Activated naive CD4-positive, alpha-beta T cell treated with anti-CD3 and anti-CD28 coated beads for 36 hours (primary cell): ENCODE measurements around the gene DCUN1D4. TPM values are rescaled to one million over a fixed set of nuclear protein-coding genes. Genes with fewer than 3 reads are reported as not detected.

Source experiments
- CTCF ChIA-PET: fragments of 350-600 bp; sonication (Branson Sonifier 250); formaldehyde crosslinking; loops from one replicate; lab custom pipeline; 2021; ENCODE audit warnings: antibody characterized with exemption; lab: Charles Lee
- DNase-seq: peaks from one replicate; pipeline ENCODE4 v3.0.0-alpha.2; 2020
- H3K27ac Mint-ChIP-seq: one replicate; pipeline ENCODE4 v1.8.0; 2021; ENCODE audit warnings: mild to moderate bottlenecking, mixed read lengths
- H3K27me3 Mint-ChIP-seq: one replicate; pipeline ENCODE4 v1.8.0; 2021; ENCODE audit warnings: low read depth, mixed read lengths
- H3K36me3 Mint-ChIP-seq: one replicate; pipeline ENCODE4 v1.8.0; 2021; ENCODE audit warnings: low read depth, mixed read lengths
- H3K4me1 Mint-ChIP-seq: one replicate; pipeline ENCODE4 v1.8.0; 2021; ENCODE audit warnings: low read depth, mixed read lengths
- H3K4me3 Mint-ChIP-seq: one replicate; pipeline ENCODE4 v1.8.0; 2021; ENCODE audit warnings: mild to moderate bottlenecking, moderate library complexity, mixed read lengths
- H3K9me3 Mint-ChIP-seq: one replicate; pipeline ENCODE4 v1.8.0; 2021; ENCODE audit warnings: mixed read lengths
- intact Hi-C: fragments of 100-400 bp; cut with micrococcal nuclease; formaldehyde crosslinking; loops from one replicate; pipeline ENCODE4 v1.15.1; 2023
- total RNA-seq, 2 experiments: library from RNA; stranded (reverse); gene quantifications; one replicate each; pipeline ENCODE4 v1.2.3, GENCODE V29; 2021

The DCUN1D4 gene
- total RNA-seq: 10 to 100 TPM; 27.7 to 28.2 TPM

DNA sequence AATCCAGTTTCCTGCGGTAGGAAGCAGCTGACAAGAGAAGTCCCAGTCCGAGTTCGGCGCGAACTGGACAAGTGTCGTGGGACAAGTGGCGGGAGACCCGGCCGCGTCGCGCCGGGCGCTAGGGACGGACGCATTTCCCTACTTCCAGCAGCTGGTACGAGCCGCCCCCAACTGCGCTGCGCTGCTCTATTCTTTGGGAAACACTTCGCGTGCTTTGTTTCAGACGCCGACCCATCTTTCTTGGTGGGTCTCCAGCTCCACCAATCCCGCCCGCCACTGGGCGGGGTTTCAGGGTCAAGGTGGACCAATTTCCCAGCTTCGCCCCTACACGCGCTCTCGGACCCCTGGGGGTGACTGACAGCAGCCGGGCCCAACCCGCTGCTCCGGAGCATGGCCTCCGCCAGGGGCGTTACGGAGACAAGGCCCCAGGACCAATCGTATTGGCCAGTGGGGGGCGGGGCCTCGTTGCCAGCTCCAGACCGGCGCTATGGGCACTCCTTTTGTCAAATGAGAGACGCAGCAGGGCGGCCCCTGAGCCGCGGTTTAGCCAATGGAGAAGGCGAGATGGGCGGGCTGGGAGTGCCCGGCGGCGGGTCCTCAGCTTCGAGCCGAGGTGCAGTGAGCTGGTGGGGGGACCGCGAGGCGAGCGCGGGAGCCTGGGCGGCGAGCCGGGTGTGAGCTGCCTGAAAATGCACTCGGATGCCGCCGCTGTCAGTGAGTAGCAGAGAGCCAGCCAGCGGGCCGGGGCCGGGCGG, at the start of gene DCUN1D4:
Gene DCUN1D4 (plus strand): TSS at position 600 of the 755 bp plus-strand sequence. CDS start 90 bp downstream, at position 690.
- H3K36me3 Mint-ChIP-seq: peaks cover 3% of the 10 kb centered on the region
- H3K27ac Mint-ChIP-seq: peak within 1 kb of the TSS; percentile 87
- peak within 1 kb of the TSS; percentile 91 for H3K4me3 Mint-ChIP-seq
- no peaks in the 10 kb centered on the region for H3K27me3 Mint-ChIP-seq
- no peaks in the 10 kb centered on the region for H3K9me3 Mint-ChIP-seq
- intact Hi-C loops: loop anchor here (1.0 kb wide), 2 partner anchors 196 to 870 kb away; partner anchors contain the start of gene SGCB
- CTCF ChIA-PET: interaction anchor here (0.6 to 0.7 kb wide), 2 partner anchors 11 to 392 kb away, joined by 3 read pairs; no protein-coding TSS in a partner anchor
- DNase-seq: peak; percentile 99
- peaks cover 15% of the 10 kb centered on the region for H3K4me1 Mint-ChIP-seq

DNA sequence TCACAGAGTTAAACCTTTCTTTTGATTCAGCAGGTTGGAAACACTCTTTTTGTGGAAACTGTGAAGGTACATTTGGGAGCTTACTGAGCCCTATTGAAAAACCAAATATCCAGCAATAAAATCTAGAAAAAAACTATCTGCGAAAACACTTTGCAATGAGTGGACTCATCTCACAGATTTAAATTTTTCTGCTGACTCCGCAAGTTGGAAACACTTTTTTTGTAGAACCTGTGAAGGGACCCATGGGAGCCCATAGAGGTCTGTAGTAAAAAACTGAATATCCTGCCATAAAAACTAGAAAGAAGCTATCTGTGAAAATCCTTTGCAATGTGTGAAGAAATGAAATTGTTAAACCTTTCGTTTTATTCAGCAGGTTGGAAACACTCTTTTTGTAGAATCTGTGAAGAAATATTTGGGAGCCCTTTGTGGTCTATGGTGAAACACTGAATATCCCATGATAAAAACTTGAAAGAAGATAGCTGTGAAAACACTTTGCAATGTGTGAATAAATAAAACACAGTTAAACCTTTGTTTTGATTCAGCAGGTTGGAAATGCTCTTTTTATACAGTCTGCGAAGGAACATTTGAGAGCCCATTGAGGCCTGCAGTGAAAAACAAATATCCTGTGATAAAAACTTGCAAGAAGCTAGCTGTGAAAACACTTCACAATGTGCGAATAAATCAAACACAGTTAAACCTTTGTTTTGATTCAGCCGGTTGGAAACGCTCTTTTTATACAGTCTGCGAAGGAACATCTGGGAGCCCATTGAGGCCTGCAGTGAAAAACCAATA, 22.3 kb upstream of the DCUN1D4 start:
- no peak overlapping the region for H3K27ac Mint-ChIP-seq
- H3K36me3 Mint-ChIP-seq: peaks cover 6% of the 10 kb centered on the region
- no peak for DNase-seq
- no peaks in the 10 kb centered on the region for H3K4me1 Mint-ChIP-seq
- peaks cover 20% of the 10 kb centered on the region for H3K9me3 Mint-ChIP-seq
- no peak overlapping the region for H3K4me3 Mint-ChIP-seq
- intact Hi-C loops: no loop called here
- no peaks in the 10 kb centered on the region for H3K27me3 Mint-ChIP-seq
- CTCF ChIA-PET: no interaction called here

DNA sequence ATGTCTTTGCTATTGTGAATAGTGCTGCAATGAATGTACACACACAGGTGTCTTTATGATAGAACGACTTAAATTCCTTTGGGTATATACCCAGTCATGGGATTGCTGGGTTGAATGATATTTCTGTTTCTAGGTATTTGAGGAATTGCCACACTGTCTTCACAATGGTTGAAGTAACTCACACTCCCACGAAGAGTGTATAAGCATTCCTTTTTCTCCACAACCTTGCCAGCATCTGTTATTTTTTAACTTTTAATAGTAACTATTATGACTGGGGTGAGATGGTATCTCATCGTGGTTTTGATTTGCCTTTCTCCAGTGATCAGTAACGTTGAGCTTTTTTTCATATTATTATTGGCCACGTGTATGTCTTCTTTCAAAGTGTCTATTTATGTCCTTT, 17.6 kb upstream of the DCUN1D4 start:
- no peak overlapping the region for H3K4me3 Mint-ChIP-seq
- no peak for DNase-seq
- CTCF ChIA-PET: no interaction called here
- intact Hi-C loops: no loop called here
- H3K36me3 Mint-ChIP-seq: peaks cover 3% of the 10 kb centered on the region
- H3K4me1 Mint-ChIP-seq: no peaks in the 10 kb centered on the region
- no peak overlapping the region for H3K27ac Mint-ChIP-seq
- peaks cover 2% of the 10 kb centered on the region for H3K27me3 Mint-ChIP-seq
- H3K9me3 Mint-ChIP-seq: peaks cover 9% of the 10 kb centered on the region

DNA sequence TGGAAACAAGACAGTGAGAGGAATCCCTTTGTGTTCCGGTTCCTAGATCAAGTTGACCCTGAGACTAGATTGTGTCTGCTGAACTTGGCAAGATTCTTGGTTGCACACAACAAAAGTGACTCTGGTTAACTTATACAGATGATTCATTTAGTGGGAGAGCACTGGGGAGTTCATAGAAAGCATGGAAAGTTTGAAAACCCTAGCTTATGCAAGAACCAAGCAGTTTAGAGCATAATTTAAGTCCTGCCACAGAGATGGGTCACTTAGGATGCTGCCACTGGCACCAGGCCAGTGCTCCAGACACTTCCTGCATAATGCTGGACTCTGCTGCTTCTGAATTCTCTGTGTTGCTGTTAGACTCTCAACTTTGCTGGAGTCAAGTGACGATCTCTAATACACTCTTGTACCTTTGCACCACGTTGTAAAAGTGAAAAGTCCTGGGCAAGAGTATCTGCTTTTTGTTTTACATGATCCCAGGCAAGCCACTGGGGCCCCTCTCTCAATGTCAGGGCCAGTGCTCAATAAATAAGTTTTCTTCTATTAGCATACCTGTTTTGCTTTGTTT, 12.7 kb upstream of the DCUN1D4 start:
- no peaks in the 10 kb centered on the region for H3K36me3 Mint-ChIP-seq
- intact Hi-C loops: no loop called here

DNA sequence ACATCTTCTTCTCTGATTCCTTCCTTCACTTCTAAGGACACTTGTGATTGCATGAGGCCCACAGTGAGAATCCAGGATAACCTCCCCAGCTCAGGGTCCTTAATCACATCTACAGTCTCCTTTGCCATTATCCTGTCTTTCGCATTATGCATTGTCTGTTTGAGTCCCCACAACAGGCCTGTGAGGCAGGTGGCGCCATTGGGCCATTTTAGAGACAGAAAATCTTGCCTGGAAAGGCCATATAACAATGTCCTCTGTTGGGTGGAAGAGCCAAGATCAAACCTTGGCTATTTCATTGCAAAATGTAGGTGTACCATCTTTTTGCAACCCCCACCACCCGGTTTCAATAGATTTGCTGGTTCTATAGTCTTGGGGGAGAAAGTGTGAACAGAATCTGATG, 11.8 kb upstream of the DCUN1D4 start:
- CTCF ChIA-PET: interaction anchor here (0.9 to 2.6 kb wide), 4 partner anchors 12 to 195 kb away, joined by 3 to 12 read pairs (median 3); partner anchors contain the start of gene DCUN1D4
- Mint-ChIP-seq H3K27ac (no peak overlapping the region), H3K36me3 (no peaks in the 10 kb centered on the region), H3K4me1 (no peaks in the 10 kb centered on the region), H3K4me3 (no peak overlapping the region), H3K9me3 (no peaks in the 10 kb centered on the region), H3K27me3 (peaks cover 6% of the 10 kb centered on the region)
- DNase-seq: peak; percentile 84
- intact Hi-C loops: loop anchor here (1.0 kb wide), 3 partner anchors 64 to 341 kb away; no protein-coding TSS in a partner anchor

More for the DNA sequence above, 12.7 kb upstream of the DCUN1D4 start:
- no peaks in the 10 kb centered on the region for H3K9me3 Mint-ChIP-seq
- peaks cover 4% of the 10 kb centered on the region for H3K27me3 Mint-ChIP-seq
- no peaks in the 10 kb centered on the region for H3K4me1 Mint-ChIP-seq
- DNase-seq: no peak
- H3K27ac Mint-ChIP-seq: no peak overlapping the region
- no peak overlapping the region for H3K4me3 Mint-ChIP-seq
- CTCF ChIA-PET: interaction anchor here (1.4 kb wide), 1 partner anchor 17 kb away, joined by 3 read pairs; no protein-coding TSS in a partner anchor

DNA sequence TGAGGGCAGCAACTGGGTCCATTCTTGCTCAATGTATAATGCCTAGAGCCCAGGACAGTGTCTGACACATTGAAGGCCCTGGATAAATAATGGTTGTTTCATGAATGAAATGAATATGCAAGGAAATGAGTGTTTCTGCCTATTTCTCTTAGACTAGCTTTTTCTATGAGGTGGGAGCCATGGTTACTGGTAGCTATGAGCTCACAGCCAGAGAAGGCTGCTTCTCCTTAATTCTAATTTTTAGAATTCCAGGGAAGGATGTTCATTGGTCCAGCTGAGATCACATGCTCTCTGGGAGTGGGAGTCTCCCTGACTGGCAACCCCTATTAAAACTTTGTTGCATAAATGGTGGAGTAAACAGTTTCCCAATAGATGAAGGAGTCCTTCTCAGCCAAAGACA, 9.7 kb upstream of the DCUN1D4 start:
- Mint-ChIP-seq H3K4me3 (no peak overlapping the region), H3K9me3 (no peaks in the 10 kb centered on the region), H3K27me3 (peaks cover 3% of the 10 kb centered on the region), H3K36me3 (no peaks in the 10 kb centered on the region), H3K4me1 (peaks cover 5% of the 10 kb centered on the region), H3K27ac (no peak overlapping the region)
- DNase-seq: no peak
- CTCF ChIA-PET: interaction anchor here (1.1 to 2.7 kb wide), 4 partner anchors 13 to 193 kb away, joined by 3 to 13 read pairs (median 8); no protein-coding TSS in a partner anchor
- intact Hi-C loops: no loop called here

DNA sequence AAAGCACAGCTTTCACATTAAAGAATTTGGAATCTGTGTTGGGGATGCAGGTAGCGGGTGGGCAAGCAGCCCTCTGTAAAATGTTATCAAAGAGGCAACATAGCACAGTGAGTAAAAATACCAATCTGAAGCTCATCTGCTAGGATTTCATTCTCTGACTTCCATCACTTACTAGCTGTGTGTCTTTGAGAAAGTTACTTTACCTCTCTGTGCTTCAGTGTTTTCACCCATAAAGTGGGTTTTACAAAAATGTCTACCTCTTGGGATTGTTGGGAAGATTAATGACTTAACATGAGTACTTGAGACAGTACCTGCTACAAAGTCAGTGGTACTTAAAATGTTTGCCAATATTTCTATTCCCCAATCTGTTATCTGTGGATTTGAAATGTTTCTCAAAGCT, 7.9 kb upstream of the DCUN1D4 start:
- Mint-ChIP-seq H3K9me3 (no peaks in the 10 kb centered on the region), H3K27me3 (peaks cover 3% of the 10 kb centered on the region), H3K4me1 (peaks cover 5% of the 10 kb centered on the region), H3K36me3 (no peaks in the 10 kb centered on the region), H3K27ac (no peak overlapping the region), H3K4me3 (no peak overlapping the region)
- no peak for DNase-seq
- CTCF ChIA-PET: interaction anchor here (0.6 kb wide), 1 partner anchor 44 kb away, joined by 3 read pairs; no protein-coding TSS in a partner anchor
- intact Hi-C loops: no loop called here

DNA sequence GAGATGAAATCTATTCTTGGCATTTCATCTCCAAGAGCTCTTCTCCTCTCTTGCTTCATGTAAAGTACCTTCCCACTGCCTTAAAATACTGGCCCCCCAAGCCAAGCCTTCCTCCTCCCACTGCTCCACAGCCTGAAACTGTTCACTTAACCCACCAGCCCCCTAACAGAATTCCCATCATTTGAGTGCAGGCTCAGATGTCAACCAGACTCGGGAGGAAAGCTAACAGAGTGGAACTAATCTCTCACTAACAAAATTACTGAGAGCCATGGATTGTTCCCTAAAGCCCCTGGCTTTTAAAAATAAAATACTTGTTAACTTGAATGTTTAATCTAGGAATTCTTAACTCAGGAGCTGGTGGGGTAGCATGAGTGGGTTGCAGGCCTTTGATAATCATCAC, 7.1 kb upstream of the DCUN1D4 start:
- Mint-ChIP-seq H3K4me1 (peaks cover 5% of the 10 kb centered on the region), H3K27ac (no peak overlapping the region), H3K9me3 (no peaks in the 10 kb centered on the region), H3K4me3 (no peak overlapping the region), H3K27me3 (peaks cover 3% of the 10 kb centered on the region), H3K36me3 (no peaks in the 10 kb centered on the region)
- DNase-seq: no peak
- CTCF ChIA-PET: no interaction called here
- intact Hi-C loops: no loop called here

DNA sequence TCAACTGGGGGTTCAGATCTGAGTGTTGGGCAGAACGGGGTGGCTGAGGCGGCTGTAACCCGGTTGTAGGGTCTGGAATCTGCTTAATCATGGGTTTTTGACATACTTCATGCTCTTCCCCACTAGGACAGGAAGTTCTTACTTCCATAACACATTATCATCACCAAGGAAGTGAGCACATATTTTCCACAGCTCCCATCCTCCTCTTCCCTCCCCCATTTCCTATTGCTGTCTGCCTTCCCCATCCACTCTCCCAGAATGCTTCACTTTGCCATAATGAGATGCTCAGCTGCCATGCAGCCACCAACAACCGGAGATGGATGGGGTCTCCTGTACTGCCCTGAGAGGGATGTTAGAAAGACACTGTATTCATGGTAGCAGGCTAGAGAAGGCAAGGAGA, 6.4 kb upstream of the DCUN1D4 start:
- no peak overlapping the region for H3K27ac Mint-ChIP-seq
- CTCF ChIA-PET: no interaction called here
- H3K36me3 Mint-ChIP-seq: no peaks in the 10 kb centered on the region

DNA sequence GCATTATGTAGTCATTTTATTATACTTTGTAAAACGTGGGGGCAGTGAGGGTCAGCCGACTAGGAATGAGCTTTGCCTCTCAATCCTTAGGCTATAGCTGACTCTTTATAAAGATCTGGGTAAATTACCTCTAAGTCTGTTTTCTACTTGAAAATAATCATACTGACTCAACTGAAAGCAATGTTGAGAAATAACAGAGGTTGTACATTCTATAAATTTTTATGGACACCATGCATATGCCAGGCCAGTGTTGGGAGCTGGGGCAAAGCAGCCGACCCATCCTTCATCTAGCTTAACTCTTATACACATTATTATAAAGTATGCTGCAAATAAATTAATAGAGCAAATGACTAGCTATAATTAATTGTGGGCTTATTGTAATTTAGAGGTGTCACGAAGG, 2.2 kb upstream of the DCUN1D4 start:
- Mint-ChIP-seq H3K36me3 (no peaks in the 10 kb centered on the region), H3K4me3 (no peak overlapping the region), H3K27ac (no peak overlapping the region), H3K4me1 (peaks cover 15% of the 10 kb centered on the region), H3K9me3 (no peaks in the 10 kb centered on the region), H3K27me3 (no peaks in the 10 kb centered on the region)
- no peak for DNase-seq
- intact Hi-C loops: no loop called here
- CTCF ChIA-PET: interaction anchor here (0.9 kb wide), 1 partner anchor 185 kb away, joined by 5 read pairs; no protein-coding TSS in a partner anchor

More for the DNA sequence above, 6.4 kb upstream of the DCUN1D4 start:
- Mint-ChIP-seq H3K4me1 (peaks cover 5% of the 10 kb centered on the region), H3K4me3 (no peak overlapping the region), H3K9me3 (no peaks in the 10 kb centered on the region), H3K27me3 (peaks cover 3% of the 10 kb centered on the region)
- peak; percentile 19 for DNase-seq
- intact Hi-C loops: no loop called here

DNA sequence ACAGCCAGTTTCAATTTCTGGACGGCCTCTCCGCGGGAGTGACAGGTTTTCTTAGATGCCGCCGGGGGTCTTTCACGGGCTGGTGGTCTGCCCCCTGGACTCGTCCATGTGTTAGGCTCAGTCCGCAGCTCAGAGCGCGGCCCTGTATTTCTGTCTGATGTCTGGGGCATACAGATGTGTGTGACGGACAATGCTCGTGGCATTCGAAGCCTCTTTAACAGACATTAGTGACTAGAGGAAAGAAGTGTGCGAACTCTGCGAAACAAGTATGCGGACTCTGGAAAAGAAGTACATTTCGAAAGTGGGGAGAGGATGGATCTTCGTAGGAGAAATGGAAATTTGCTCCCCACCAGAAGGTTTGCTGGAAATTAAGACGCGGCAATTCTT, 793 bp upstream of the DCUN1D4 start:
- CTCF ChIA-PET: interaction anchor here (0.7 kb wide), 1 partner anchor 11 kb away, joined by 3 read pairs; no protein-coding TSS in a partner anchor
- peak; percentile 9 for DNase-seq
- intact Hi-C loops: no loop called here
- Mint-ChIP-seq H3K4me3 (peak overlapping the region; percentile 91), H3K36me3 (peaks cover 3% of the 10 kb centered on the region), H3K4me1 (peaks cover 13% of the 10 kb centered on the region), H3K9me3 (no peaks in the 10 kb centered on the region), H3K27me3 (no peaks in the 10 kb centered on the region), H3K27ac (peak overlapping the region; percentile 87)
